ENCODE results near the gene ZDHHC7.

ZDHHC7 gene

DNA sequence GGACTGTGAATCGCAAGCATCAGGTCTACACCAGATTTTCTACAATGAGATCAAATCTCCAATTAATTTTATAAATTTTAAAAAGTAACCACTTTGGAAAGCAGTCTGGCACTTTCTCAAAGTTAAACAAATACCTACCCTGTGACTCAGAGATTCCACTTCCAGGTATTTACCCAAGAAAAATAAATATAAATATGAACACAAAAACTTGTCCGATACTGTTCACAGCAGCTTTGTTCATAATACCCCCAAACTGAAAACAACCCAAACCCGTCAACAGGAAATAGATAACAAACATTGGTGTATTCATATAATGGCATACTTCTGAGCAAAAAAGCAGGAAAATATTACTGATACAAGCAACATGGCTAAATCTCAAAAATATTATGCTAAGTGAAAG is 12.1 kb downstream of the ZDHHC7 start:
- ATAC-seq = no peak
- TF ChIP-seq ZFP3 (CRISPR knock-in tag; IDR thresholded peaks at IDR 0.05) (no peak), BACH2 (CRISPR knock-in tag; IDR thresholded peaks at IDR 0.05; ENCODE audit: borderline replicate concordance) (no peak), OSR1 (CRISPR knock-in tag; IDR thresholded peaks at IDR 0.05) (no peak), GLIS3 (CRISPR knock-in tag; IDR thresholded peaks at IDR 0.05) (no peak), ZFP30 (CRISPR knock-in tag; IDR thresholded peaks at IDR 0.05) (no peak), ZNF8 (CRISPR knock-in tag; IDR thresholded peaks at IDR 0.05) (no peak), PATZ1 (CRISPR knock-in tag; IDR thresholded peaks at IDR 0.05; ENCODE audit: borderline replicate concordance) (no peak)

DNA sequence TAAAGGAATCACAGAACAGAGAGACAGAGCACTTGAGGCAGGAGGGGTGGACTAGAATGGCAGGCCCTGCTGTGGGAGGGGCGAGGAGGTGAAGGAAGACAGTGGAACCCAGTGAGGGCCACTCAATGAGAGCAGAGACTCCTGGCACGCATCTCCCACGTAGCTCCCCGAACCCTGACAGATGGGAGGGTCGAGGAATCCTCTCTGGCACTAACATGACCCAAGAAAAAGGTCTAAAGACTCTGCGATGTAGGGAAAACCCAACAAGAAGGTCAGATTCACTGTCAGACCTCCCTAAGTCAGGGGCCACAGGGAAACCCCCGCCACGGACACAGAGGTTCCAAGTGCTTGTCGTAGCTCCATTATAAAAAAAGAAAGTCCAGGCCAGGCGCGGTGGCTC is 15.0 kb downstream of the ZDHHC7 start:
- ATAC-seq = no peak
- TF ChIP-seq OSR1 (CRISPR knock-in tag; IDR thresholded peaks at IDR 0.05) (no peak), PPARA (CRISPR knock-in tag; IDR thresholded peaks at IDR 0.05; ENCODE audit: borderline replicate concordance) (no peak), PATZ1 (CRISPR knock-in tag; IDR thresholded peaks at IDR 0.05; ENCODE audit: borderline replicate concordance) (no peak), POU6F1 (CRISPR knock-in tag; IDR thresholded peaks at IDR 0.05; ENCODE audit: borderline replicate concordance, low read depth) (no peak), TSHZ2 (CRISPR knock-in tag; IDR thresholded peaks at IDR 0.05) (no peak), ZNF565 (CRISPR knock-in tag; conservative IDR thresholded peaks at IDR 0.05; ENCODE audit: low read depth) (no peak), ESRRG (CRISPR knock-in tag; IDR thresholded peaks at IDR 0.05) (no peak), BACH2 (CRISPR knock-in tag; IDR thresholded peaks at IDR 0.05; ENCODE audit: borderline replicate concordance) (no peak), ZFP30 (CRISPR knock-in tag; IDR thresholded peaks at IDR 0.05) (no peak), RARB (CRISPR knock-in tag; IDR thresholded peaks at IDR 0.05) (no peak), TCF4 (CRISPR knock-in tag; IDR thresholded peaks at IDR 0.05; ENCODE audit: borderline replicate concordance) (no peak)
- TF ChIP-seq, protein P1, sequence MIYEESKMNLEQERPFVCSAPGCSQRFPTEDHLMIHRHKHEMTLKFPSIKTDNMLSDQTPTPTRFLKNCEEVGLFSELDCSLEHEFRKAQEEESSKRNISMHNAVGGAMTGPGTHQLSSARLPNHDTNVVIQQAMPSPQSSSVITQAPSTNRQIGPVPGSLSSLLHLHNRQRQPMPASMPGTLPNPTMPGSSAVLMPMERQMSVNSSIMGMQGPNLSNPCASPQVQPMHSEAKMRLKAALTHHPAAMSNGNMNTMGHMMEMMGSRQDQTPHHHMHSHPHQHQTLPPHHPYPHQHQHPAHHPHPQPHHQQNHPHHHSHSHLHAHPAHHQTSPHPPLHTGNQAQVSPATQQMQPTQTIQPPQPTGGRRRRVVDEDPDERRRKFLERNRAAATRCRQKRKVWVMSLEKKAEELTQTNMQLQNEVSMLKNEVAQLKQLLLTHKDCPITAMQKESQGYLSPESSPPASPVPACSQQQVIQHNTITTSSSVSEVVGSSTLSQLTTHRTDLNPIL (CRISPR knock-in tag; IDR thresholded peaks at IDR 0.05; ENCODE audit: low read depth) = no peak

DNA sequence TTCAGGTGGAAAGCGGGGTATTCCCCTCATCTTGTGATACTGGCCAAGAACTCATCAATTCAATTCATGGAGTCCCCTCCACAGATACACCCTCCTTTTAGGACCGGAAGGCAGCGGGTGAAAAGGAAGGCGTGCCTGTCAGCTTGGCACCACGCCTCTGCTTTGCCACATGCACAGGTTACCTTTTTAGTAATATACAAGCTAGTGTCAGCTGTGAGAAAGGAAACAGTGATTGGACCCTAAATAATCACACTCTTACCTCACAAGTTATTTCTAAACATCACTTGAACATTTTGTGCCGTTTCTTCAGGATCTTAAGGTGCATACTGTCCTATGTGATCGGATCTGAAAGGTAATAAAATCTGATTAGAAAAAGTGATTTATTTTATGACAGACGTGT is 15.7 kb downstream of the ZDHHC7 start:
- ATAC-seq = no peak
- TF ChIP-seq ISL1 (CRISPR knock-in tag; IDR thresholded peaks at IDR 0.05) (no peak), ZNF8 (CRISPR knock-in tag; IDR thresholded peaks at IDR 0.05) (no peak), GLIS3 (CRISPR knock-in tag; IDR thresholded peaks at IDR 0.05) (no peak), TSHZ2 (CRISPR knock-in tag; IDR thresholded peaks at IDR 0.05) (no peak), ZFP30 (CRISPR knock-in tag; IDR thresholded peaks at IDR 0.05) (no peak), BACH2 (CRISPR knock-in tag; IDR thresholded peaks at IDR 0.05; ENCODE audit: borderline replicate concordance) (no peak), TCF4 (CRISPR knock-in tag; IDR thresholded peaks at IDR 0.05; ENCODE audit: borderline replicate concordance) (no peak), CSDC2 (CRISPR knock-in tag; IDR thresholded peaks at IDR 0.05) (no peak)
